Measurements from ENCODE around the gene SOX10. TPM values are rescaled to one million over a fixed set of nuclear protein-coding genes. Genes with fewer than 3 reads are reported as not detected.

SOX10 gene
- total RNA-seq, 1 experiment from 2014 or later: not detected

DNA sequence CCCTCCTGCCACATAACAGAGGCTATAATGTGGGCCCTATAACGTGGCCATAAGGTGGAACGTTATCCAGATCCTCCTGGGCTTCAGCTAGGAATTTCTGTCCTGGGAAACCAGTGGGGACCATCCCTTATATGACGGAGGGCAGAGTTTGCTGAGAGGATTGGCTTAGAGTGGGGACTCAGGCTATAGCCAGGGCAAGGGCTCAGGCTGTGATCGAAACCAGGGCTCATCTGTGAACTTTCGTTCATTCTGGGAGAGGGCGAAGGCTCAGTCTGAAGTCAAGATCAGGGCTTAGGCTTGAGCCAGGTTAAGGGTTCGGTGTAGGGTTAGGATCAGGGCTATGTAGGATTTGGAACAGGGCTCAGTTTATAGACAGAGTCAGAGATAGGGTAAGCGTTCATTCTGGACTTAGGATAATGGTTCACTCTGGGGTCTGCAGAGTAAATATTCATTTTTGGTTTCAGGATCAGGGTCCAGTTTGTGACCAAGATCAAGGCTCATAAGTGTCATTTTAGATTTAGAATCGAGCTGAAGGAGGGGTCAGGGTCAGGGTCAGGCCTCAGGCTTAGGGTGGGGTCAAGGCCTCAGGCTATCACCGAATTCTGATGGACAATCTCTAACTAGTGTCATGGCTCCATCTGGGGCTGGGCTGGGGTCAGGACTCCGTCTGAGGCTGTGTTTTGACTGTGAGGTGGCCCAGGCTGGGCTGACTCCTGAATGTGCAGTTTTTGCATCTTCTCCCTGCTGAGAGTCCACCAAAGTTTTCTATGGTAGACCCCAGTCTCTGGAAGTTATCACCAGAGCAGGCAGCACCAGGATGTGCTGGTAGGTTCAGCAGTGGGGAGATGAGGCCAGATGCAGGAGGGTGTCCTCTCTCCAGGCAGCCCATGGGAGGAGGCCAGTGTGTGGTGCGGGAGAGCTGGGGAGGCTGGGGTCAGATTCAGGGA lies 33.9 kb upstream of the SOX10 start:
- DNase-seq (ENCODE audit: low read depth): no peak
- in situ Hi-C loops (cut with HindIII; ENCODE audit: low pct_unique_long_range_greater_than_20kb, low sequenced_read_pairs): no loop called here

DNA sequence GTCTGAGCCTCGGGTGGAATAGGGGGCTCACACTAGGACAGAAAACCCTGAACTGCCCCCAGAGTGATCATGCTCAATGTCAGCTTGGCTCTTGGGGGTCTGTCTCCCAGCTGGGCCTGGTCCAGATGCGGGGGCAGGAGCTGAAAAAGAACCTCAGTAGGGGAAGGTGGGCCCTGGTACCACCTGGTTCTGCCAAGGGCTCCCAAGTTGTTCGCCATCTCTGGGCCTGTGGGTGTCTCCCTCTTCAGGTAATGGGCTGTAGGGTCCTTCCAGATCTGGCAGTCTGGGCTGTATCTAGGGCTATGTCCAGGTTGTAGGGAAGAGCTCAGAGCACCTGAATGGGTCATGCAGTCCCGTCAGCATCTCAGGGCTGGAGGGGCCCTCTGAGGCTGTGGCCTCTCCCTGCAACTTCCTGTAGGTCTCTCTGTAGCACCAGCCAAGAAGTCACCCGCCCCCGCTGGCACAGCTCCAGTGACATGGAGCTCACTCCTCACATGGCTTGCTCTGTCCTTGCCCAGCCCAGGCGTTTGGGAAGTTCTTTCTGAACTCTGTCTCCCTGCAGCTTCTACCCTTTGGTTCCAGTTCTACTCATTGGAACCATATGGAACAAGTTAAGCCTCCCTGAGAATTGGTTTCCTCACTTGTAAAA lies 33.0 kb upstream of the SOX10 start:
- in situ Hi-C loops (cut with HindIII; ENCODE audit: low pct_unique_long_range_greater_than_20kb, low sequenced_read_pairs): no loop called here
- no peak for DNase-seq (ENCODE audit: low read depth)

DNA sequence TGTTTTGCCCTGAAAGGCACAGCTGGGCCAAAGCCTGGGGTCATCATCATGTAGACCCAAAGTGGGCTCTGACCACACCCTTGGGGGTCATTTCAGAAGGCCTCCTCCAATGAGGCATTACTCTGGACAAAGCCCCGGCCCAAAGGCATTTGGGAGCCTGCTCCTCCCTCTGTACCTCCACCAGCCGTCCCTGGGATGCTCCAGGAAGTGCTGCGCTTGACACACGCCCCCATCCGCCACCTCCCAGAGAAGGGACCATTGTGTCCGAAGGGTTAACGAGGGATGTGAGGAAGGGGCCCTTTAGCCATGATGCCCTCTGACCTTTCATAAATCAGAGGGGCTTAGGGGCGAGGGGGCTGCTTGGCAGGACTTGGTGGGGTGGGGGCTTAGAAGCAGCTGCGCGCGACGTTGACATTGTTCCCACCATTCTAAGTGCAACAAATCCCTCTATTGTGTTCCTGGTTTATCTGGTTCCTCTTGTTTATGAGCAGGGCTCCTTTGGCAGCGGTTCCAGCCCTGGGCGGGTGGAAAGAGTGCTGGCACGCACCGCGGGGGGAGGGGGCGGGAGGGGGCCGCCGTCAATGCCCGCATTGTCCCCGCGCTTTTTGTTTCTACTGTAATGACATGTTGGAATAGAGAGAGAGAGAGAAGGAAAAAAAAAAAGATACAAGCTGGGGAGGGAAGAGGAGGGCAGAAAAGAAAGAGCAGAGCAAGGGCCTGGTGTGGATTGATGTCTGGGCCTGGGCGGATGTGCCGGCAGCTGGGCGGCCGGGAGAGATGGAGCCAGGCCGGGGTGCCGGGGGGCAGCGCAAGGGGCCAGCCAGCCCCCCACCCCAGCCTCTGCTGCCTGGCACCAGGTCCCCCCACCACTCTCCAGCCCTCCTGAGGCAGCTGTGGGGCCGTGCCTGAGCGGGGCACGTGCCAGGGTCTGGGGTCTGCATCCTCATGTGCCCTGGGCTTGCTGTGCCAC lies 32.1 kb upstream of the SOX10 start:
- in situ Hi-C loops (cut with HindIII; ENCODE audit: low pct_unique_long_range_greater_than_20kb, low sequenced_read_pairs): no loop called here
- no peak for DNase-seq (ENCODE audit: low read depth)

DNA sequence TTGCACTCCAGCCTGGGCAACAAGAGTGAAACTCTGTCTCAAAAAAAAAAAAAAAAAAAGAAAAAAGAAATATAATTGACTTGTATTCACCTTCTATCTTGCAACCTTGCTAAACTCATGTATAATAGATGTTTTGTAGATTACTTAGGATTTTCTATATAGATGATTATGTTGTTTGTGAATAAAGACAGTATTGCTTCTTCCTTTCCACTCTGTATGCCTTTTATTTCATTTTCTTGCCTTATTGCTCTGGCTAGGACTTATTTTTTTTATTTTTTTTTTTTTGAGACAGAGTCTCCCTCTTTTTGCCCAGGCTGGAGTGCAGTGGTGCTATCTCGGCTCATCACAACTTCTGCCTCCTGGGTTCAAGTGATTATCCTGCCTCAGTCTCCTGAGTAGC lies 29.7 kb upstream of the SOX10 start:
- in situ Hi-C loops (cut with HindIII; ENCODE audit: low pct_unique_long_range_greater_than_20kb, low sequenced_read_pairs): no loop called here

DNA sequence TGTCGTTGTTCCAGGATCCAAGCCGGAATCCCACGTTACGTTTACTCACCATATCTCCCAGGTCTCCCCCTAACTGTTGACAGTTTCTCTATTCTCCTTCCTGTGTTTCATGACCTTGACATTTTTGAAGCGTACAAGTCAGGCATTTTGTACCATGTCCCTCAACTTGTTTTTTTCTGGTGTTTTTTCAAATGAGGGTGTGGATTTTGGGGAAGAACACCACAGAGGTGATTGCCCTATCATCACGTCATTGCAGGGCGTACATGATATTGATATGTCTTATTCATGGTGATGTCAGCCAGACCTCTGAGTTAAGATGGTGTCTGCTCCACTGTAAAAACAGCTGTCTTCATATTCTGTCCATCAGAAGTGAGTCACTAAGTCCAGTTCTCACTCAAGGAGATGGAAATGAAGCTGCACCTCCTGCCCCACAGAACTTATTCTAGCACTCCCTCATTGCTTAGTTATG lies 28.3 kb upstream of the SOX10 start:
- DNase-seq (ENCODE audit: low read depth): no peak
- in situ Hi-C loops (cut with HindIII; ENCODE audit: low pct_unique_long_range_greater_than_20kb, low sequenced_read_pairs): no loop called here

More for the DNA sequence above, 29.7 kb upstream of the SOX10 start:
- DNase-seq (ENCODE audit: low read depth): no peak

DNA sequence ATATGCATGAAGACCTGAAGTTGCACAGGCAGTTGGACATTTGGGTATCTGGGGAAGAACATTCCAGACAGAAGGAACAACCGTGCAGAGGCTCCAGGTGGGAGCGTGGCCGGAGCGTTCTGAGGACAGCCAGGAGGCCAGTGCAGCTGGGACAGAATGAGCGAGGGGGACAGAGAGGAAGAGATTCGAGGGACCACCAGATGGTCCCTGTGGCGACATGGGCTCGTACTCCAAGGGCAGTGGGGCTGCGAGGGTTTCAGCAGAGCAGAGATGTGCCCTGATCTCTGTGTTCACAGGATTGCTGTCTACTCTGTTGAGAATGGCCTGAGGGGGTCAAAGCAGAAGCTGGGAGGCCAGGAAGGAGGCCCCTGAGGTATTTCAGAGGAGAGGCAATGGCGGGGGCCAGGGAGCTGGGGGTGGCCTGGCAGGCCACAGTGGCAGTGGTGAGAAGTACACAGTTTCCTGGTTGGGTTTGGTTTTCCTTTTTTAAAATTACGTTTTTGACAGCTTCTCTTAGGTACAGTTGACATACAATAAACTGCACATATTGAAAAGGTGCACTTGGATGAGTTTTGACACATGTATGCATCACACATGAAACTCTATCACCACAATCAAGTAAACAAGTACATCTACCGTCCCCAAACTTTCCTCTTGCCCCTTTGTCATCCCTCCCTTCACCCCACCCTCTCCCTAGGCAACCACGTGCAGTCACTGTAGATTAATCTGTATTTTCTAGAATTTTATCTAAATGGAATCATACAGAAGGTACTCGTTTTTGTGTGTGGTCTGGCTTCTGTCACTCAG lies 24.8 kb upstream of the SOX10 start:
- in situ Hi-C loops (cut with HindIII; ENCODE audit: low pct_unique_long_range_greater_than_20kb, low sequenced_read_pairs): no loop called here
- no peak for DNase-seq (ENCODE audit: low read depth)

DNA sequence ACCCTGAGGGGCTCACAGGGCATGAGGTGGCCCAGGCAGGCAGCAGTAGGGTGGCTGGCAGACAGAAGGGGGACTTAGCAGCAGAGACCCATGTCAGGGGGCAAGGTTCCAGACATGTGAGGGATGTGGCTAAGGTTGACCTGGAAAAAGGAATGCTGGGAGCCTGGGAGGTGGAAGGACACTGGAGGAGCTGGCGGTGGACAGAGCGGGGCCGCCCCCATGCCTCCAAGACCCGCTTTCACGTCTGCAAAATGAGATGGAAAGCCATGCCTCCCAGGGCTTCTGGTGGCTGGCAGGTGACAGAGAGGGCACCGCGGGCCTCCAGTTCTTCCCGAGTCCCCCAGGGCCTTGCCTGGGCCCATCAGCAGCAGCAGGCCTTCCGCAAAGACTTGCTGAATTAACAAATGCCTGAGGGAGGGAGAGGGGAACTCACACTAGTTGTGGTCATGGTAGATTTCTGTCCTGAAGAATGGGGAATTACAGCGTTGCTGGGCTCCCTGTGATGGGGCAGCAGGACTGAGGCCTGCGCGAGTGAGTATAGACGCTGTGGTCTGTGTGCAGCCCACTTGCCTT lies 23.1 kb upstream of the SOX10 start:
- in situ Hi-C loops (cut with HindIII; ENCODE audit: low pct_unique_long_range_greater_than_20kb, low sequenced_read_pairs): no loop called here
- DNase-seq (ENCODE audit: low read depth): no peak

DNA sequence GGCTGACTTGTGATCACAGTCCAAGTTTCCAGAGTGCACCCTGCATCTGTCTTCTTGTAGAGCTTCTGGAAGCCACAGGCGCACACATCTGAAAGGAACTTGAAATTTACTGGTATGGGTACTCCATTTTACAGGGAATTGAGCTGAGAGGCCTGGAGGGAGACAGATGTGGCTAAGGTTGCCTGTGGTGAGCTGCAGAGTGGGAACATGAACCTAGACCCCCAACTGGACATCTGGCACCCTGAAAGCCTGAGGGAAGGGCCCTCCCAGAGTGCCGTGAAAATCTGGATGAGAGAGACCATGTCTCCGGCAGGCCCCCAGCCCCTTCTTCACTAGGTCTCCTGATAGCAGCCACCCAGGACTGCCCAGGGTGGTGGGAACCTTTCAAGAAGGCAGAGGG lies 22.6 kb upstream of the SOX10 start:
- DNase-seq (ENCODE audit: low read depth): no peak
- in situ Hi-C loops (cut with HindIII; ENCODE audit: low pct_unique_long_range_greater_than_20kb, low sequenced_read_pairs): no loop called here

DNA sequence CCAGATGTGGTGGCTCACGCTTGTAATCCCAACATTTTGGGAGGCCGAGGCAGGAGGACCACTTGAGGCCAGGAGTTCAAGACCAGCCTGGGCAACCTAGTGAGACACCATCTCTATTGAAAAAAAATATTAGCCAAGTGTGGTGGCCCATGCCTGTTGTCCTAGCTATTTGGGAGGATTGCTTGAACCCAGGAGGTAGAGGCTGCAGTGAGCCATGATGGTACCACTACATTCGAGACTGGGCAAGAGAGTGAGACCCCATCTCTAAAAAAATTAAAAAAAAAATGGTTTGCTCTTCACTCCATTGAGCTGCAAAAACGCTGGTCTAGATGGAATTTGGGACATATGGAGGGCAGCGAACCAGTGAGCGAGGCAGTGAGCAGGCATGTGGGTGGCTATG lies 21.6 kb upstream of the SOX10 start:
- in situ Hi-C loops (cut with HindIII; ENCODE audit: low pct_unique_long_range_greater_than_20kb, low sequenced_read_pairs): no loop called here
- DNase-seq (ENCODE audit: low read depth): no peak

DNA sequence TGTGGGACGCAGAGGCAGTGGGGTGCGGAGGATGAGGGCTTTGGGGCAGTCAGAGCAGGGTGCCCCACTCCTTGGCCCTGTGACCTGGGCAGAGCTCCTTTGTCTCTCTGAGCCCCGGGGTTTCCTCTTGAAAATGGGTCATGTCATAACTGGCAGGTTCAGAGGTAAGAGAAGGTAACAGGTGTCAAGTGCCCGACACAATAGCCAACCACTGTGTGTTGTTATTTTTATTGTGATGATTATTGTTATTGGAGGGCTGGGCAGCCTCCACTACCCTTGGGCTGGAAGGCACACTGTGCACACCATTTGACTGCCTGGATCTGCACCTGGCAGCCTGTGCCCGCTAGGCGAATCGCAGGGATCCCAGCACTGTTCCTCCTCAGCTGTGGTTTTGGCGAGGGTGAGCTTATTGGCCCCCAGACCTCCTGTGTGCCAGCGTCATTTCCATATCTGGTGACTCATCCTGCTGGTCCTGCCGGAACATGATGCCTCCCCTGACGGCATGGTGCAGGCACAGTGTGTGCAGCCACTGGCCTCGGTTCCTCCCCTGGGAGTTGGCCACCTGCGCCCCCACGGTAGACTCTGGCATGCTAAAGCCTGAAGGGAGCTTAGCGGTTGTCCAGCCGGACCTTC lies 15.4 kb upstream of the SOX10 start:
- DNase-seq (ENCODE audit: low read depth): peak; percentile 23
- in situ Hi-C loops (cut with HindIII; ENCODE audit: low pct_unique_long_range_greater_than_20kb, low sequenced_read_pairs): no loop called here

DNA sequence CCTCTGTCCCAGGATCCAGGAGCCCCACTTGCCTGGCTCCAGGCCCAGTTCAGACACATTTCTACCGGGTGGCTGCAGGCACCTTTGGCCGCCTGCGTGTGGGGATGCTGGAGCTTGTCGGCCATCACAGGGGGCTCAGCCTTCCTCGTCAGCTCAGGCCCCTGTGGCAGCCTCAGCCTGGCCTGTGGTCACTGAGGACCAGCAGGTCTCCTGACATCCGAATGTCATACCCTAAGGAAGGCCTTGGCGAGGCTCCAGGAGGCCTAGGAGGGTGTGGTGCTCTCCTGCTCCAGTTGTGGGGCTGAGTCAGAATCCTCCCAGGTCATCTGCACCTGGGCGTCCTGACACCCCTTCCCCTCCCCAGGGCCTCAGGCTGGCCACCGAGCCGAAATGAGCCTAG lies 14.9 kb upstream of the SOX10 start:
- in situ Hi-C loops (cut with HindIII; ENCODE audit: low pct_unique_long_range_greater_than_20kb, low sequenced_read_pairs): no loop called here
- no peak for DNase-seq (ENCODE audit: low read depth)

DNA sequence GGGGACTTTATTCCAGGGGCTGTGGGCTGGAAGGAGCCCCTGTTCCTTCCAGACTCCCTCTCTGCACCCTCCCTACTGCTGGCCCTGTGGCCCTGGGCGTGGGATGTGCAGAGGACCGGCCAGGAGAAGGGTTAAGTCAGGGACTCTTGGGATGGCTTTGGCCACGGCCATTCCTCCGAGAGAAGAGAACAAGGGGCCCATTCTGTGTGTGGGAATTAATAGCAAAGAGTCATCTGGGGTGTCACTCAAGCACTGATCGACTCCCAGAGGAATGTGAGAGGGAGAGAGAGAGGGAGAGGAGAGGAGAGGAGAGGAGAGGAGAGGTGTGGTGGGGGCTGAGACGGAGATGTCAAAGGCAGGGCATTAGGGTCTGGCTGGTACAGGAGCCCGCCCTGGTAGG lies 14.2 kb upstream of the SOX10 start:
- no peak for DNase-seq (ENCODE audit: low read depth)
- in situ Hi-C loops (cut with HindIII; ENCODE audit: low pct_unique_long_range_greater_than_20kb, low sequenced_read_pairs): no loop called here

DNA sequence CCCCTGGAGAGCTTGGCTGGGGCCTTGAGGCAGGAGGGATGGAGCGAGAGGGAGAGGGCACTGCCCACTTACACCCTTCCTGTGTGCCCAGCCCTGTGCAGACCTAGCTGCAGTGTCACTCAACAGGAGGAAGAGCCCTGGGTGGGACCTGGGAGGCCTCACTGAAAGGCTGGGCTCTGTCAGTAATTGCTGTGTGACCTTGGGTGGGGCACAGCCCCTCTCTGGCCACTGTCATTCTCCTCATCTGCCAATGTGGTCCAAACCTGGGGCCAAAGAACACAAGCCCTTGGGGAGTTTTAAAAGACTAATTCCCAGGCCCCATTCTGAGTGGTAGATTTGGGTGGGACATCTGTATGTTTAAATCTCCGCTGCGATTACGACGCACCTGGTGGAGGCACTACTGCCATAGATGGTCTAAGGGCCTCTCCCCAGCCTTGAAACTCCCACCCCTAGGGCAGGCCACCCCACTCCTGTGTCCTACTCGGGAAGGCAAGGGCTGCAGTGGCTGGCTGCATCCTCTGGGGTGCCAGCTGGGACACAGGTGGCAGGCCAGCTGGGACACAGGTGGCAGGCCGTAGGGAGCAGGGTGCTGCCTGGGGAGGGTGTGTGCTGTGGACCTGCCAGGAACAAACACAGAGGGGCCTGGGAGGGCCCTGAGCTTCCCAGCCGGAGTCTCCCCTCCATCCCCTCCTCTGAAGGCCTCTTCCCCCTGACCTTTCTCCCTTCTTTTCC lies 12.3 kb upstream of the SOX10 start:
- no peak for DNase-seq (ENCODE audit: low read depth)
- in situ Hi-C loops (cut with HindIII; ENCODE audit: low pct_unique_long_range_greater_than_20kb, low sequenced_read_pairs): no loop called here

DNA sequence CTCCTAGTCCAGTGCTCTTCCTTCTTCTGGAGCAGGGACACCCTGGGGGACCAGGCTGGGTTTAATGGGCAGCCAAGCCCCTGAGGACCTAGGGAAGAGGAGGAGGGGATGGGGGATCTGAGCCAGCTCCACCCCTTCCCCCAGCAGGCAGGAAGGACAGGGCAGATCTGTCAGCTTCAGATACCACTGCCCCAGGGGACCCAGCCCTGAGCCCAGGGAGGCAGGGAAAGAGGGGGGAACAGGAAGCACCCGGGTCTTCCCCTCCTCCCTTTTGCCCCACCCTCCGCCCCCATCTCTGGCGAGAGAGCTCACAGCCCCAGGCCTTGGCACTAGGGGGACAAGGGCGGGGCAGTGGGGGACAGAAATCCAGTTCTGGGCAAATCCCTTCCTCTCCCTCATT lies 11.7 kb upstream of the SOX10 start:
- no peak for DNase-seq (ENCODE audit: low read depth)
- in situ Hi-C loops (cut with HindIII; ENCODE audit: low pct_unique_long_range_greater_than_20kb, low sequenced_read_pairs): no loop called here

DNA sequence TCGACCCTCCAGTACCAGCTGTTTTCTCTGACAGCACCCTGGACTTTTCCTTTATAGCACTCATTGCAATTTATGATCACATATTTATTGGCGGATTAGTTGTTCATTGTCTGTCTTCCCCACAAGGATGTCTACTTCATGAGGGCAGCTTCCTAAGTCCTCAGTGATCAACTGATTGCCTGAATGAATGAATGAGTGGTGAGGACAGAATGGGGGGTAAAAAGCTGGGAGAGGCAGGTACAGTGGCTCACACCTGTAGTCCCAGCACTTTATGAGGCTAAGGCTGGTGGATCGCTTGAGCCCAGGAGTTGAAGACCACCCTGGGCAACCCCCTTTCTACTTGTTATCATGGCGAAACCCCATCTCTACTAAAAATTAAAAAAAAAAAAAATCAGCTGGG lies 11.1 kb upstream of the SOX10 start:
- no peak for DNase-seq (ENCODE audit: low read depth)
- in situ Hi-C loops (cut with HindIII; ENCODE audit: low pct_unique_long_range_greater_than_20kb, low sequenced_read_pairs): no loop called here

DNA sequence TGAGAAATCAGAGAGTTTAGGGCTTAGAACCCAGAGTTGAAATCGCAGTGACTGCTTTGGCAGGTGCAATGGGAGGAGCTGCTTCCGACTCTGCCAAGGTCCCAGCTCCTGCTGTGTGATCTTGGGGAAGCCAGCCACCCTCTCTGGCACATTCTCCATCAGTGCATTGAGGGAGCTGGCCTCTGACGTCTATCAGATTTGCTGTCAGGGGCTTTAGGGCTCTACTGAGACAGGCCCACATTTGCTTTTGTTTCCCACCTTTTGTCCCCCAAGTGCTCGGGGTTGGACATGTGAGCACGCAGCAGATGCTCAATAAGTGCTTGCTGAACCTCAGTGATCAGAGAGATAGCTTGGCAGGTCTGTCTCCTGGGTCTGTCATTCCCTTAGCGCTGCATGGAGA lies 10.6 kb upstream of the SOX10 start:
- in situ Hi-C loops (cut with HindIII; ENCODE audit: low pct_unique_long_range_greater_than_20kb, low sequenced_read_pairs): no loop called here
- DNase-seq (ENCODE audit: low read depth): no peak

All from Caki2 (cell line).